ELF-1 (cell line): ENCODE measurements around the gene RADIL.
A peak's percentile ranks its signal among the peaks of the same experiment; 100 is the strongest.

Source experiments
- DNase-seq: peaks from one replicate; pipeline ENCODE4 v3.0.0-alpha.2; 2016; ENCODE audit warnings: low read depth, low spot score

RADIL gene

DNA sequence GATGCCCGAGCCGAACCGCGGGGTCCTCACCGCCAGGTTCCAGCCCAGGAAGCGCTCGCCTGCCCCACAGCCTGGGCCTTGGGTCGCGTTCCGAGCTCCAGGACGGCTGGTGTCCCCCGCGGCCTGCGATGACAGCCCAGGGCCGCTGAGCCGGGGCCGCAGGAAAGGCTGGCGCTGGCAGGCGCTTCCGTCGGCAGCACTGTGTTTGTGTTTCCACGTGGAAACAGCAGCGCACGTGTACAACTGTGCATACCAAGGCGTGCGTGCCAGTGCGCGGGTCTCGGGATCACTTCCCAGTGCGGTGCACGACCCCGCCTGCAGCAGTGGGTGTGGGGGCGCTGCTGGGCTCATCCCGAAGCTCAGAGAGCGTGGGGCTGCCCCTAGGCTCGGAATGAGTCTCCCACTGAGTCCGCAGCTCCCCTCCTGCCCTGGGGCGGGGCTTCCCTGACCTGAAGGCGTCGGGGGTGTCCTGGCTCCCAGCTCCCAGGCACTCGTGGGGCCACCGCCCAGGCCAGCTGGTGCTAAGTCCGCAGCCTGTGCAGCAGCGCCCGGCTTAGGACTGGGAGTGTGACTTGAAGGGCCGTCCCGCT, 90.9 kb downstream of the RADIL start:
- DNase-seq = peak; percentile 74

DNA sequence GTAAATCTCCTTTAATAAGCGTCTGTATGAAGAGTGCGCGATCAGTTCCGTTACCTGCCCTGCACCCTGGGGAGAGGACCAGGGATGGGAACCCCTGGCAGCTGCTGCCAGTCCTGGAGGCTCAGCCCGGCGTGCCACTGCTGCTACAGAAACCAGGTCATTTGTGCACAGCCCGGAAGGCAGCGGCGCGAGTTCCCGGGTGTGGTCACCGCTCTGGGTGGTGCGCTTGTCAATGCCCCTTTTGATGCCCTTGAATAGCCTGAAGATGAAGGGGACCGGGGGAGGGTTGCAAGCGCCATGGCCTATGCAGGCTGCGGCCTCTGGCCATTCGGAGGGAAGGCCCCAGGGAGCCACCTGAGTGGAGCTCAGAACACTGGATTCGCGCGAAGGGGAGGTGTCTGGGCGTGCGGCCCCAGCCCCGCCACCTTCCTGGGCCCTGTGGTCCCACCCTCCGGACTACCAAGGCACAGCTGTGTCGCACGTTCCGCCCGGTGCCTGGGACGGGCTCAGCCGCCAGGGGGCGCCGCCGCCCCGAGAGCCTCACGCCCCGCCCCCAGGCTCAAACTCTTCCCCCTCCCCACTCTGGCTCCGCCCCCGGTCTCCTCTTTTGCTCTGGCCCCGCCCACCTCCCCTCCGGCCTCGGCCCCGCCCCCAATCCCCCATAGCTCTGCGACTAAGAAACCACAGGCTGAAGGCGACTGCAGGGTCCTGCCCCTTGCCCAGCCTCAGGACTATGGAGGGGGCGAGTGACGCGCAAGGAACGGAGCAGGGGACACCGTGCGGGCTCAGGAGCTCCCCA, 91.6 kb downstream of the RADIL start:
- DNase-seq = peak; percentile 90

DNA sequence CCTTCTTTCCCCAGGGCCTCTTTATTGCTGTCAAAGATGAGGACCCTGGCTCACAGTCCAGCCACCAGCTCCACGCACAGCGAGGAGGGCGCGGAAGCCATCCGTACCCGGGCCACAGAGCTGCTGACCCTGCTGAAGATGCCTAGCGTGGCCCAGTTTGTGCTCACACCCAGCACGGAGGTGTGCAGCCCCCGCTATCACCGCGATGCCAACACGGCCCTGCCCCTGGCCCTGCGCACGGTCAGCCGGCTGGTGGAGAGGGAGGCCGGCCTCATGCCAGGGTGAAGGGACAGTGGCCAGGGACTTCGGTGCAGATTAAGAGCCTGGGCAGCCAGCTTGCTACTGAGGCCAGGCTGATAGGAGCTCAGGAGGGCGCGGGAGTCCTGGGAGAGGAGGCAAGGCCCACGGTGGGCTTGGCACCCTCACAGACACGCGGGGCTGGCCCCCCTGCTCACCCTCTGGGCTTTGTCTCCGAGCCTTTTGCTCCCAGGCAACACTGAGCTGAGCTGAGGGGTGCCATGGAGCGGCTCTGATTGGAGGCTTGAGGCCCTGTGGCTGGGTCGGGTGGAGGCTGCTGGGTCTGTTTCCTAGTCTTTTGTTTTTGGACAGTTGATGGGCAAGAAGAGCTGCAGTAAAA, 92.3 kb downstream of the RADIL start:
- DNase-seq = no peak

DNA sequence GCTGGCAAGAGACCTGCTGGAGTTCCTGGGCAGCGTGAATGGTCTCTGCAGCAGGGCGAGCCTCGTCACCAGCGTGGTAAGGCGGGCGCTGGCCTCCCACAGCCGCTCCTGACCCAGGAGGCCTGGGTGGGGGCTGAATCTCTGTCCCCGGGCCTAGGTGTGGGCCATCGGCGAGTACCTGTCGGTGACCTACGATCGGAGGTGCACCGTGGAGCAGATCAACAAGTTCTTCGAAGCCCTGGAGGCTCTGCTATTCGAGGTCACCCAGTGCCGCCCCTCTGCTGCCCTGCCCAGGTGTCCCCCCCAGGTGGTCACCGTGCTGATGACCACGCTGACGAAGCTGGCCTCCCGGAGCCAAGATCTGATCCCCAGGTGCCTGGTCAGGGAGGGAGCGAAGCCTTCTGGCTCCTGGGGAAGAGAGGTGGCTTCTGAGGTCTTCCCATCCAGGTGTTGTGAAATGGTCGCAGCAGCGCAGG, 93.0 kb downstream of the RADIL start:
- no peak for DNase-seq

DNA sequence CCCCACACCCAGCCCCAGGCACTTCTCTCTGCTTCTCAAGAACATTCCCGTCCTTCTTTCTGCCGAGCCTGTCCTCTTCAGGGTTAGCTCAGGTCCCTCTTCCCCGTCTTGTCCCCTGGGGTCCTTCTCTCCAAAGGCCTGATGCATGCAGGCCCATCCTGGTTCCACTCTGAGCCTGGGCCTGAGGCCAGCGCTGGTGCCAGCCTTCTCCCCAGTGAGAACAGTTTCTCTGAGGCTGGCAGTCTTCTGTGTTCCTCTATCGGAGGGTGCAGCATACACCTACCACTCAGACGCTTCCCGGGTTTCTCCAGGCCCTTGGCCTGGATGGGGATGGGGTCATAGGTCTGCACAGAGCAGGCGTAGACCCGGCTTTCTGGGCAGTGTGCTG, 93.4 kb downstream of the RADIL start:
- no peak for DNase-seq

DNA sequence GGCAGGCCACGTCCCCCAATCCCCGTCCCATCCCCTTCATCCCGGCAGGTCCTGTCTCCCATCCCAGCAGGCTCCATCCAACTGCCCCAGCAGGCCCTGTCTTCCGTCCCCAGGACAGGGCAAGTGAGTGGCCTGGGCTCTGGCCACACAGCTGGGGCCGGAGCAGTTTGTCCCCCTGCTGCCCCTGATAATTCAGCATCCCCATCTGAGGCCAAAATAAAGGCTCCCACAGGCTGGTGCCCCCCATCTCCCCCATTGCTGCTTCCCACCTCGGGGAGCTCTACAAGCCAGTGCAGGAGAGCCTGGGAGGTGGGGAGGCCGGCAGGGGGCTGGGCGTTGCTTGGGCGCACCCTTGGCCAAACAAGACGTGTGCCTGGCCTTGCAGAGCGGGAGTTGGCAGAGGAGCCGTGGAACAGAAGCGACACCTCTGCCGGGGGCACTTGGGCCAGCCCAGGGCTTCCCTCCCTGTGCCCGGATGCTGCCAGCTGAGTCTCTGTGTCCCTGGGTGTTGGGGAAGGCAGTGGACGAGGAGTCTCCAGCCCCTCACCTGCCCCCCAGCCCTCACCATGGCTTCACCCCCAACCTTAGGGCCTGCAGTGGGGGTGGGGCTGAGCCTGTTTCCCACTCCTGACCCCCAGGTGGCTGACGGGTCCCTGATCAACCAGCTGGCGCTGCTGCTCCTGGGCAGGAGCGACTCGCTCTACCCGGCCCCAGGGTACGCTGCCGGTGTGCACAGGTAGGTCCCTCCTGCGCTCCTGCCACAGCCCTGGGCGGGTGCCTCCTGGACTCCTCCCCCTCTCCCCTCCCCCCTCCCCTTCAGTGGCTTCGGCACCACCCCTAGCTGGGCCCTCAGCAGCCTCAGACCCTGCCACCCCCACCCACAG, 94.1 kb downstream of the RADIL start:
- DNase-seq = peak; percentile 48

DNA sequence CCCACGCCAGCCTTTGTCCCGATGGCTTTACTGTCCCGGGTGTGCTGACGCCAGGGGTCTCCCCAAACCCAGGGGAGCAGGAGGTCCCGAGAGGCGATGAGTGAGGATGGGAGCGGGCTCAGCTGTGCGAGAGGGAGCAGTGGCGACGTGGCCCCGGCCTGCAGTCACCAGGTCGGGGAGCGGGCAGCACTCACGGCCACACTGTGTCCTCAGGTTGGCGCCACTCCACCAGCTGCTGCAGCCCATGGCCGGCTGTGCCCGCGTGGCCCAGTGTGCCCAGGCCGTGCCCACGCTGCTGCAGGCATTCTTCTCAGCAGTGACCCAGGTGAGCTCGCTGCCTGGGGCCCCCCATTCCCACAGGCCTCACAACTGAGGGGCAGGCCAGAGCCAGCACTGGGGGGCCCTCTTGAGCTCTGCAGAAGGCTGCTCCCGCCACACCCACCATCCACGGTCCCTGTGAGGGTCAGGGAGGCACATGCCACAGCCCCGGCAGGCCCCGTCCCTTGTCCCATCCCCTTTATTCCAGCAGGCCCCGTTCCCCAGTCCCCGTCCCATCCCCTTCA, 94.8 kb downstream of the RADIL start:
- DNase-seq = no peak

DNA sequence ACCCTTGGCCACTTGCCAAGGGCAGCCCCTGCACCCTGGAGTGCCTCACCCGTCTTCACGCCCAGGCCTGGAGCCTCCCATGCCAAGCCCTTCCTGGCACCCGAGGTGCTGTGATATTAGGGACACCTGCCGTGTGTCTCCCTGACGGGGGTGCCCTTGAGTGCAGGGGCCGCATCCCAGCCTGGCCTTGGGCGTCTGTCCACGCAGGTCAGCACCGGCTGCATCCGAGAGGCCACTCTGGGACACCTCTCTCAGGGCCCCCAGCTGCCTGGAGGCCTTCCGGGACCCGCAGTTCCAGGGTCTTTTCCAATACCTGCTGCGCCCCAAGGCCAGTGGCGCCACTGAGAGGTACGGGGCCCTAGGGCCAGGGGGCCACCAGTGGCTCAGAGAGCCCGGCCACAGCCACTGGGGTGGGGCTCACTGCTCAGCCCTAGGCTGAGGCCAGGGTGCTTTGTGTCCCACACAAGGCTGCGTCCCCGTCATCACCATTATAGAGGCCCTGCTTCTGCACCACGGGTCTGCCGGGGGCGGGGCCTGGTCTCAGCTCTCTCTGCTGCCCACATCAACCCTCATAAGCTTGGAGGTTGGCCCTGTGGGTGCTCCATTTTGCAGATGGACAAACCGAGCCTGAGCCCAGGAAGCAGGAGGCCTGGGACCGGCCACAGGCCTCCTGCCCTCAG, 95.4 kb downstream of the RADIL start:
- no peak for DNase-seq

DNA sequence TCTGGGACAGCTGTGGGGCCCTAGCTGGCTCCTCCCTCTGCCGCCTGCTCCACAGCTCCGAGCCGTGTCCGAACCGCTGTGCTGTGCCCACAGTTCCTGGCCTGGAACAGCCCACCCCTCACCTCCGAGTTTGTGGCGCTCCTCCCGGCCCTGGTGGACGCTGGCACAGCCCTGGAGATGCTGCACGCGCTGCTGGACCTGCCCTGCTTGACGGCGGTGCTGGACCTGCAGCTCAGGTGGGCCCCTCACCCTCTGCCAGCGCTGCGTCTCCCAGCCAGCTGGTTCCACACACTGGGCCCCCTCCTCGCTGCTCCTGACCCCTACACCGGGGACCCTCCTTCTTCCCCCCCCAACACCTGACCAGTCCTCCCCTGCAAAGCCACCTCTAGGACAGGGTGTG, 96.0 kb downstream of the RADIL start:
- no peak for DNase-seq

DNA sequence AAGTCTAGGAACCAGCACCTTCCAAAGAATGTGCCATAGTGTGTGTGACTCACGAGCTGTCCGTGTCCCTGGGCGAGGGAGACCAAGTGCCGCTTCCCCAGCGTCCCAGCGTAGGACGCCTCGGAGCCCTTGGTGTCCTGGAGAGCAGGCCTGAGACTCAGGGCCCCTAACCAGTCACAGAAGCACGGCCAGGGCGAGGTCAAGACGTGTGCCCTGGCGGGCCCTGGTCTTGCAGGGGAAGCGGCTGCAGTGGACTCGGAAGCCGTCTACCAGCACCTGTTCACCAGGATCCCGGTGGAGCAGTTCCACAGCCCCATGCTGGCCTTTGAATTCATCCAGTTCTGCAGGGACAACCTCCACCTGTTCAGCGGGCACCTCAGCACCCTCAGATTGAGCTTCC, 97.5 kb downstream of the RADIL start:
- no peak for DNase-seq

DNA sequence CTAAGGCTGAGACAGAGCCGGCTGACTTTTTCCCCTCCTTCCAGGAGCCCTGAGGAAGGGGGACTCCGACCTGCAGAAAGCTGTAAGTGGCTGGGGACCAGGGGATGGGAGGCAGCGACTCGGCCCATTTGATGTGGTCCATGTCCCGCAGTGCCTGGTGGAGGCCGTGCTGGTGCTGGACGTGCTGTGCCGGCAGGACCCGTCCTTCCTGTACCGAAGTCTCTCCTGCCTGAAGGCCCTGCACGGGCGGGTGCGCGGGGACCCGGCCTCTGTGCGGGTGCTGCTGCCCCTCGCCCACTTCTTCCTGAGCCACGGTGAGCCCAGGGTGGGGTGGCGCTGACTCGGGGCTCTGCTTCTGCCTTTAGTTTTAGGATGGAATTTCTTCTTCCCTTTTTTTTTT, 98.1 kb downstream of the RADIL start:
- no peak for DNase-seq

DNA sequence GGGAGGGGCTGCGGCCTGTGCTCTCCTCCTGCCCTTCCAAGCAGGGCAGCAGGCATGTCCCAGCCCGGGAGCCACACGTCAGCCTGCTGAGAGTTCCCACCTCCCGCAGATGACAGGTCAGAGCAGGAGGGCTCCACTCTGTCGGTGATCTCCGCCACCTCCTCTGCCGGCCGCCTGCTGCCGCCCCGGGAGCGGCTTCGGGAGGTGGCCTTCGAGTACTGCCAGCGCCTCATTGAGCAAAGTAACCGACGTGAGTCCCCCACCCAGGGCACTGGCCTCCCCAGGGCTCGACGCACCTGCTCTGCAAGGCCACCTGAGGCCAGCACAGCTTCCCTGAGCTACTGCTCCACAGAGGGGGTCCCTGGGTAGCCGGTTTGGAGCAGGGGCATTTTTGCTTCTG, 98.7 kb downstream of the RADIL start:
- DNase-seq = no peak

DNA sequence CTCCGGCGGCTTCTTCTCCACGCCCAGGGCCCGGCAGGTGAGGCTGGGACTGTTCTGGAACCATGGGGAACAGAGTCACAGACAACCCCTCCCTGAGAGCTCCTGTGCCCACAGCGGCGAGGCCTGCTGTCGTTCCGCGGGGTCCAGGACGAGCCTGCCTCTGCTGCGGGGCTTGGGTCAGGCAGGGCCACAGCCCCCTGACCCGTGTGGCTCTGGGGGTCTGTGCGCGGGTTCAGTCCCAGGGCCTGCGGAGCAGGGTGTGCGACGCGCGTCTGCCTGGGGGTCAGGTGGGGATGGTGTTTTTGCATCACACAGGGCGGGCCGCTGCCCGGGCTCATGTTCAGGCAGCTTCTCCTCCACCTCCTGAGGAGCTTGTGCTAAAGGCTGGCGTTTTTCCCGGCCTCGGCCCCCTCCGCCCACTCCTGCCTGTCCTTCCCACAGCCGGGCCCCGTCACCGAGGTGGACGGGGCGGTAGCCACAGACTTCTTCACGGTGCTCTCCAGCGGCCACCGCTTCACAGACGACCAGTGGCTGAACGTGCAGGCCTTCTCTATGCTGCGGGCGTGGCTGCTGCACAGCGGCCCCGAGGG, 99.7 kb downstream of the RADIL start:
- no peak for DNase-seq

DNA sequence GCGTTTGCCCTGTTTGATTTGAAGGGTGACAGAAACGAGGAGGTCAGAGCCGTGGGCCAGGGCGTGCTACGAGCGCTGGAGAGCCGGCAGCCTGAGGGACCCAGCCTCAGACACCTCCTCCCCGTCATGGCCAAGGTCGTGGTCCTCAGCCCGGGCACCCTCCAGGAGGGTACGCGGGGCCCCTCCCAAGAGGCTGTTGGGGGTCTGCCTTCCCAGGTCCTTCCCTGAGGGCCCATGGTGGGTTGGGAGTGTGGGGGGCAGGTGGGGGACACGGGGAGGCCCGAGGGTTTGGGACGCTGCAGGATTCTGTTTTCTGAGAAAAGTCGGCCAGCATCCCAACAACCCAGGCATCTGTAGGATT, 100.2 kb downstream of the RADIL start:
- DNase-seq = no peak

DNA sequence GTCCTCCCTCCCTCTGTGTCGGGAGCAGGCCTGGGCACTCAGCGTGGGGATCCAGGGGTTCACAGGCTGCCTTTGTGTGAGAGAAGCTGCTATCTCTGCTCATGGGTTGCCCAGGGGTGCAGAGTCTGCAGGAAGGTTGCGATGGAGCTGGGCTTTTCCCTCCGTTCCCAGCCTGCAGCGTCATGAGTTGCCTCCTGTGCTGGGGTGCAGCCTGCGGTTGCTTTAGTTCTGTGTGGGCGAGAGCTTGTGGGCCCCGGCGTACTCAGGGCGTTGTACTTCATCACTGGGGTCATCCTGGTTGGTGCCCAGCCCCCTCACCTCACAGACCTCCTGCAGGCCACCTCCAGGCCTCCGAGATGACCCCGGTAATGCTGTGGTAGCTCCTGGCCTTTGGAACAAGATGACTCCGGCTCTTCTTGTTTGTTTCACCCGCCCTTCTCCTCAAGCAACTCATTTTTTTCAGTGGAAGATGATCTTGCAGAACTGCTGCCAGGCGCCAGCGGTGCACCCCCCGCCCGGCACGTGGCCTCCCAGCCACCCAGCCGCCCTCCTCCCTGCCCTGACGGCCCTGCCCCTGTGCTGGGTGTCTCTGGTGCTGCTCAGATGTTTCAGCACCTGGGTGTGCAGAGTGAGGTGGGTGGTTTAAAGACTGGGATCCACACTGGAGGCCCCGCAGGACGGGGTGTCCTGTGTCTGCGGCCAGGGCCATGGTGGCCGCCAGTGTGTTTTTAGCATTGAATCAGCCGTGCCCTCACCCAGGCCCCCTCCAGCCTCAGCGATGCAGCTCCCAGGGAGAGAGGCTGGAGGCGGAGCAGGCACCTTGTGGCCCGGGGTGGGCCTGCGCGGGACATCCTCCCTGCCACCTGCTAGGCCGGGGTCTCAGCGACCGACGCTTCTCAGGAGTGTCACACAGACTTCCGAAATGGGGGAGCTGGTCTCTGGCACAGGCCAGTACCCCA, 100.9 kb downstream of the RADIL start:
- no peak for DNase-seq

DNA sequence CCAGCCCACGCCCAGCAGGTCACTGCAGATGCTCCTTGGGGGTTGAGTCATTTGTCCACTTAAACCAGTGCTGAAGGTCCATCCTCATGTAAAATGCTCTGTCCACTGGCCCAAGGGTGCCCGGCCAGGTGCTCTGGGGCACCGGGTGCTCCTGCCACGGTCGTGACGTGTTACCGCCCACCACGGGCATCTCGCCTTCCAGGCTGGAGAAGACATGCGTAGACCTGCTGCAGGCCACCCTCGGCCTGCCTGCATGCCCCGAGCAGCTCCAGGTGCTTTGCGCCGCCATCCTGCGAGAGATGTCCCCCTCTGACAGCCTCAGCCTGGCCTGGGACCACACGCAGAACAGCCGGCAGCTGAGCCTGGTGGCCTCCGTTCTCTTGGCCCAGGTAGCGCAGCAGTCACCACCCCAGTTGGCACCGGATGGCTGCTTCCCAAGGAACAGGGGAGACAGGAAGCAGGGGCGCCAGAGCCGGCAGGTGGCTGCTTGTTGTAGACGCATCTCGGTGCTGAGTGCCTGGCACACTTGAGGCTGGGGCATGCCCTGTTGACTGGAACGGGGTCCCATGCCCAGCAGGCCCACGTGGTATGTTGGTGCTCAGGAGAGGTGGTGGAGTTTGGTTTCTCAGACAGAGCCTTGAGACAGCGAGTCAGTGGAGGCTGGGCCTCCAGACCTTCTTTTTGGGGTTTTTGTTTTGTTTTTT, 102.0 kb downstream of the RADIL start:
- DNase-seq = no peak

DNA sequence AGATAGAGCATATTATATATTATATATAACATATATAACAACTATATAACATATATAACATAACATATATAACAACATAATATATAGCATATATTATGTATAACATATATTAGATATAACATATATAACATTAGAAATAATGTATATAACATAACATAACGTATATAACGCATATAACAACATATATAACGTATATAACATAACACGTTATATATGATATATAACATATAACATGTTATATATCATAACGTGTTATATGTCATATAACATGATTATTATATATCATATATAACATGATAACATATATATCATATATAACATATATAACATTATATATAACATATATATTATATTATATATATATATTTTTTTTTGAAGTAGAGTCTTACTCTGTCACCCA, 104.4 kb downstream of the RADIL start:
- no peak for DNase-seq

DNA sequence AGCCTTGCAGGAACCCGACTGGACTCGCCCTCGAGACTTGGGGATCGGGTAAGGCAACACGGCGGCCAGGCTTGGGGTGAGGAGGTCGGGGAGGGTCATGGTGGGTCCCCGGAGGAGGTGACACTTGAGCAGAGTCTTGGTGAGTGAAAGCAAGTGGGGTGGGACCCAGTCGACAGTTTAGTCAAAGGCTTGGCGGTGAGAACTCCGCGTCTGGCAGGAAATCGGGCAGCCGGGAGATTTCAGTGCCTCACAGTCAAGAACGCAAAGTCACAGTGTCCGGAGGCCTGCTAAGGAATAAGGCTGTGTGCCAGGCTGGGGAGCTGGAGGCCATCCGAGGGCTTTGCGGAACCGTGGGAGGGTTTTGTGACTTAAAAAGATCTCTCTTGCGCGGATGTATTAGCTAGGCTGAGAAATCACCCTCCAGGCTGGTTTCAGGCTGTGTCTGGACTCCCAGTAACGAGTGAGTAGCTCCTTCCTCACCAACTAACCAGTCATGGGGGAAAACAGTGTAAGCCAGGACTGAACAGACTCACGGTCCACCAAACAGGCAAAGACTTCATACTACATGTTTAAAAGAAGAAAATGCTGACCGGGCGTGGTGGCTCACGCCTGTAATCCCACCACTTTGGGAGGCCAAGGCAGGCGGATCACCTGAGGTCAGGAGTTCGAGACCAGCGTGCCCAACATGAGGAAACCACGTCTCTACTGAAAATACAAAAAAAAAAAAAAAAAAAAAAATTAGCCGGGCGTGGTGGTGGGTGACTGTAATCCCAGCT, 107.5 kb downstream of the RADIL start:
- no peak for DNase-seq
